Smooth muscle cell (in vitro differentiated cells): ENCODE data around the gene PODNL1. TPM values are rescaled to one million over a fixed set of nuclear protein-coding genes. Genes with fewer than 3 reads are reported as not detected.
"Not testable (repeated sequence)": the region's sequence is repeated elsewhere in the genome, so short reads cannot be mapped to it uniquely, and the experiment has no call there.

Experiments used
- DNase-seq: peaks from one replicate; lab custom pipeline; 2025; ENCODE audit not compliant: unreplicated experiment; lab: John Stamatoyannopoulos, UW
- H2AFZ ChIP-seq: fragments of 200-600 bp; sonication (generic); 2 replicates; pipeline ENCODE4 v1.6.0; 2016; ENCODE audit warnings: antibody characterized with exemption, low read depth, mild to moderate bottlenecking
- H3F3A ChIP-seq: fragments of 200-600 bp; sonication (generic); 2 replicates; pipeline ENCODE4 v1.6.0; 2017; ENCODE audit warnings: antibody characterized with exemption, low read depth
- H3K27ac ChIP-seq: fragments of 200-600 bp; sonication (generic); 2 replicates; pipeline ENCODE4 v1.5.1; 2016; ENCODE audit warnings: low read depth, mild to moderate bottlenecking
- H3K27me3 ChIP-seq: fragments of 200-600 bp; sonication (generic); 2 replicates; pipeline ENCODE4 v1.6.1; 2016; ENCODE audit warnings: low read depth, mild to moderate bottlenecking
- H3K36me3 ChIP-seq: fragments of 200-600 bp; sonication (generic); 2 replicates; pipeline ENCODE4 v1.5.1; 2016; ENCODE audit warnings: low read depth
- H3K4me1 ChIP-seq: fragments of 200-600 bp; sonication (generic); 2 replicates; pipeline ENCODE4 v1.5.1; 2016; ENCODE audit warnings: low read depth
- H3K4me2 ChIP-seq: fragments of 200-600 bp; sonication (generic); 2 replicates; pipeline ENCODE4 v1.6.0; 2016; ENCODE audit warnings: mild to moderate bottlenecking
- H3K4me3 ChIP-seq: fragments of 200-600 bp; sonication (generic); 2 replicates; pipeline ENCODE4 v1.5.1; 2016; ENCODE audit warnings: mild to moderate bottlenecking
- H3K79me2 ChIP-seq: fragments of 200-600 bp; sonication (generic); 2 replicates; pipeline ENCODE4 v1.6.0; 2016; ENCODE audit warnings: low read depth, mild to moderate bottlenecking
- H3K9ac ChIP-seq: fragments of 200-600 bp; sonication (generic); 2 replicates; pipeline ENCODE4 v1.6.0; 2016; ENCODE audit warnings: low read depth
- H3K9me3 ChIP-seq: fragments of 200-600 bp; sonication (generic); replicated peaks from 2 replicates; pipeline ENCODE4 v1.5.1; 2016; ENCODE audit warnings: low read depth
- H4K20me1 ChIP-seq: fragments of 200-600 bp; sonication (generic); 2 replicates; pipeline ENCODE4 v1.6.0; 2016; ENCODE audit warnings: low read depth
- CTCF ChIP-seq: fragments of 200-600 bp; sonication (generic); IDR thresholded peaks from 2 replicates; pipeline ENCODE4 v1.5.1; 2017; ENCODE audit warnings: borderline replicate concordance, mild to moderate bottlenecking, antibody characterized with exemption; ENCODE audit not compliant: insufficient read depth, poor library complexity, severe bottlenecking
- WGBS: methylation state at CpG from one replicate; pipeline ENCODE4 v1.1.7; 2016; ENCODE audit warnings: low lambda C conversion rate; 5-methylcytosine and 5-hydroxymethylcytosine counted together
- polyA plus RNA-seq: library from polyadenylated mRNA; unstranded; fragments of >200 nt; fragmentation: Nextera tagmentation; extraction: Ambion mirVana; gene quantifications from 2 replicates; pipeline ENCODE4 v1.2.1, GENCODE V29; 2016
- total RNA-seq: library from RNA; depleted of rRNA; stranded (reverse); fragments of >200 nt; gene quantifications from 2 replicates; pipeline ENCODE4 v1.2.3, GENCODE V29; 2014

Gene PODNL1
- total and polyA plus RNA-seq, 2 experiments from 2014 or later, result 8.9 to 53.9 TPM

- H3F3A ChIP-seq, result peaks cover under 1% of the 10 kb centered on the region
- no peak overlapping the region for H3K4me3 ChIP-seq
- H3K9ac ChIP-seq, result no peak overlapping the region
- H3K27me3 ChIP-seq, result no peaks in the 10 kb centered on the region
- DNase-seq, result no peak
- no peak overlapping the region for H2AFZ ChIP-seq
- no peaks in the 10 kb centered on the region for H3K36me3 ChIP-seq
- H3K4me2 ChIP-seq, result no peak overlapping the region
- H3K79me2 ChIP-seq, result no peaks in the 10 kb centered on the region
- no peak overlapping the region for H3K27ac ChIP-seq
- no peaks in the 10 kb centered on the region for H4K20me1 ChIP-seq
- WGBS, result 94% methylated on average over 18 of the region's 18 CpGs
- no peaks in the 10 kb centered on the region for H3K4me1 ChIP-seq
- H3K9me3 ChIP-seq, result no peaks in the 10 kb centered on the region
- TF ChIP-seq CTCF, result no peak
These were observed 31.7 kb upstream of the PODNL1 start for GRCh38 chr19:13969897-13970296.

GRCh38 chr19:13968999-13969398, 30.8 kb upstream of the PODNL1 start:
- no peak overlapping the region for H3K27ac ChIP-seq
- H3K36me3 ChIP-seq, result no peaks in the 10 kb centered on the region
- no peaks in the 10 kb centered on the region for H3K4me1 ChIP-seq
- no peak overlapping the region for H3K4me3 ChIP-seq
- no peak overlapping the region for H3K9ac ChIP-seq
- no peak overlapping the region for H3K4me2 ChIP-seq
- H4K20me1 ChIP-seq, result no peaks in the 10 kb centered on the region
- WGBS, result 97% methylated on average over 18 of the region's 18 CpGs
- no peaks in the 10 kb centered on the region for H3K79me2 ChIP-seq
- H2AFZ ChIP-seq, result no peak overlapping the region
- H3K27me3 ChIP-seq, result no peaks in the 10 kb centered on the region
- no peak for TF ChIP-seq CTCF
- DNase-seq, result no peak
- no peaks in the 10 kb centered on the region for H3K9me3 ChIP-seq
- peaks cover 9% of the 10 kb centered on the region for H3F3A ChIP-seq

- Histone ChIP-seq H3K9ac (no peak overlapping the region), H3K4me1 (no peaks in the 10 kb centered on the region), H3K4me3 (no peak overlapping the region), H3K27me3 (no peaks in the 10 kb centered on the region), H3K9me3 (no peaks in the 10 kb centered on the region), H2AFZ (no peak overlapping the region), H3K79me2 (no peaks in the 10 kb centered on the region), H3F3A (peaks cover 9% of the 10 kb centered on the region), H4K20me1 (no peaks in the 10 kb centered on the region), H3K4me2 (no peak overlapping the region), H3K36me3 (no peaks in the 10 kb centered on the region), H3K27ac (no peak overlapping the region)
- 94% methylated on average over 15 of the region's 22 CpGs for WGBS
- no peak for TF ChIP-seq CTCF
- no peak for DNase-seq
These were observed 30.2 kb upstream of the PODNL1 start for GRCh38 chr19:13968383-13968935.

- H4K20me1 ChIP-seq, H3K27ac ChIP-seq, H3K4me2 ChIP-seq, DNase-seq, H3F3A ChIP-seq, H2AFZ ChIP-seq, H3K4me1 ChIP-seq, H3K9ac ChIP-seq, H3K27me3 ChIP-seq, H3K79me2 ChIP-seq, H3K4me3 ChIP-seq, H3K9me3 ChIP-seq, H3K36me3 ChIP-seq: not testable (repeated sequence)
- WGBS, result 91% methylated on average over 8 of the region's 8 CpGs
These were observed 29.0 kb upstream of the PODNL1 start for GRCh38 chr19:13967206-13967605.
